Measurements from ENCODE around the gene DKKL1.

Gene DKKL1

DNA sequence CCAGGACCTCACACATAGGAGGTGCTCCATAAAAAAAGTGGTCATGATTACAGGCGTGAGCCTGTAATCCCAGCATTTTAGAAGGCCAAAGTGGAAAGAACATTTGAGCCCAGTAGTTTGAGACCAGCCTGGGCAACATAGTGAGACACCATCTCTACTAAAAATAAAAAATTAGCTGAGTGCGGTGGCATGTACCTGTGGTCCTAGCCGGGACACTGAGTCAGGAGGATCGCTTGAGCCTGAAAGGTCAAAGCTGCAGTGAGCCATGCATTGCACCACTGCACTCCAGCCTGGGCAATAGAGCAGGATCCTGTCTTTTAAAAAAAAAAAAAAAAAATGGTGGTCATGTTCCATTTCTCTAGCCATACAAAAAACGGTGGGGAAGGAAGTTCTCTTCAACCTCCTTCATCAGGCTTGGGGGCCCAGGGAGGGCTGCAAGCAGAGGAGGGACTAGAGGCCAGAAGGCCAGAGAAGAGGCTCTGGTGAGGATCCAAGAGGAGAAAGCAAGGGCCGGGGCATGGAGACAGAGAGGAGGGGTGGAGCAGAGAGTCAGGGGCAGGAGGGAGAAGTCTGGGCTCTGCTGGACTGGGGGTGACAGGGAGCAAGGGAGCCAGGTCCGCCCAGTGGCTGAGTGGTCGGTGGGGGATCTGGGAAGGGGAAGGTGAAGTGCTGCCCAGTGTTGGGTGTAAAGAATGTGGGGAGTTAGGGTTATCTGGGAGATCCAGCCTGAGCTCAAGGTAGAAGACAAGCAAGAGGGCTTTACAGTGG lies 33.2 kb downstream of the DKKL1 start:
- Histone ChIP-seq H2AFZ (ENCODE audit: low read depth, low read length) (no peak overlapping the region), H3K27ac (ENCODE audit: low read length) (no peak overlapping the region), H3K4me2 (ENCODE audit: low read length) (no peak overlapping the region), H3K4me1 (ENCODE audit: low read length) (peaks cover 2% of the 10 kb centered on the region; the same call in 1 of the 2 replicates), H3K9ac (ENCODE audit: low read length) (no peak overlapping the region), H3K4me3 (ENCODE audit: low read length) (no peak overlapping the region), H3K79me2 (ENCODE audit: low read length) (no peaks in the 10 kb centered on the region), H3K36me3 (replicated peaks; ENCODE audit: low read depth, low read length) (no peaks in the 10 kb centered on the region), H3K27me3 (ENCODE audit: low read depth, low read length) (no peaks in the 10 kb centered on the region), H4K20me1 (ENCODE audit: insufficient read depth, low read length) (no peaks in the 10 kb centered on the region), H3K9me3 (ENCODE audit: insufficient read depth, low read length) (no peaks in the 10 kb centered on the region)
- no peak for TF ChIP-seq EZH2phosphoT487 (IDR thresholded peaks at IDR 0.05; ENCODE audit: low read depth)
- TF ChIP-seq, protein P1, sequence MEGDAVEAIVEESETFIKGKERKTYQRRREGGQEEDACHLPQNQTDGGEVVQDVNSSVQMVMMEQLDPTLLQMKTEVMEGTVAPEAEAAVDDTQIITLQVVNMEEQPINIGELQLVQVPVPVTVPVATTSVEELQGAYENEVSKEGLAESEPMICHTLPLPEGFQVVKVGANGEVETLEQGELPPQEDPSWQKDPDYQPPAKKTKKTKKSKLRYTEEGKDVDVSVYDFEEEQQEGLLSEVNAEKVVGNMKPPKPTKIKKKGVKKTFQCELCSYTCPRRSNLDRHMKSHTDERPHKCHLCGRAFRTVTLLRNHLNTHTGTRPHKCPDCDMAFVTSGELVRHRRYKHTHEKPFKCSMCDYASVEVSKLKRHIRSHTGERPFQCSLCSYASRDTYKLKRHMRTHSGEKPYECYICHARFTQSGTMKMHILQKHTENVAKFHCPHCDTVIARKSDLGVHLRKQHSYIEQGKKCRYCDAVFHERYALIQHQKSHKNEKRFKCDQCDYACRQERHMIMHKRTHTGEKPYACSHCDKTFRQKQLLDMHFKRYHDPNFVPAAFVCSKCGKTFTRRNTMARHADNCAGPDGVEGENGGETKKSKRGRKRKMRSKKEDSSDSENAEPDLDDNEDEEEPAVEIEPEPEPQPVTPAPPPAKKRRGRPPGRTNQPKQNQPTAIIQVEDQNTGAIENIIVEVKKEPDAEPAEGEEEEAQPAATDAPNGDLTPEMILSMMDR (IDR thresholded peaks at IDR 0.05; ENCODE audit: low read depth, low read length), result no peak

DNA sequence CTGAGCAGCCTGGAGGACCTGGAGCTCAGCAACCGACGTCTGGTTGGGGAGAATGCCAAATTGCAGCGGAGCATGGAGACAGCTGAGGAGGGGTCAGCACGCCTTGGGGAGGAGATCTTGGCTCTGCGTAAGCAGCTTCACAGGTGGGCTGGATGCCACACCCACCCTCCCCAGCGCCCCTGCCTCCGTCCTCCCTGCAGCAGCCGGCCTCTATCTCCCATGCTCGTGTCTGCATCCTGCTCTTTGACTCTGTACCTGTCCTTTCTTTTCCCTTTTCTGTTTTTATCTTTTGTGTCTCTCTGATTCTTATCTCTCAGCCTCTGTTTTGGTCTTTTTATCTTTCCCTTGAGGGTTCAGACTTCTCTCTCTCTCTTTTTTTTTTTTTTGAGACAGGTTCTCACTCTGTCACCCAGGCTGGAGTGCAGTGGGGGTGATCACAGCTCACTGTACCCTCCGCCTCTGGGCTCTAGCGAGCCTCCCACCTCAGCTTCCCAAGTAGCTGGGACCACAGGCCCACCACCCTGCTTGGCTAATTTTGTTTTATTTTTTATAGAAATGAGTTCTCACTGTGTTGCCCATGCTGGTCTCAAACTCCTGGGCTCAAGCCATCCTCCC lies 34.4 kb downstream of the DKKL1 start:
- Histone ChIP-seq H3K4me3 (ENCODE audit: low read length) (no peak overlapping the region), H3K9ac (ENCODE audit: low read length) (no peak overlapping the region), H3K4me2 (ENCODE audit: low read length) (no peak overlapping the region), H2AFZ (ENCODE audit: low read depth, low read length) (no peak overlapping the region), H3K79me2 (ENCODE audit: low read length) (no peaks in the 10 kb centered on the region), H3K27me3 (ENCODE audit: low read depth, low read length) (no peaks in the 10 kb centered on the region), H3K9me3 (ENCODE audit: insufficient read depth, low read length) (no peaks in the 10 kb centered on the region), H4K20me1 (ENCODE audit: insufficient read depth, low read length) (no peaks in the 10 kb centered on the region), H3K36me3 (replicated peaks; ENCODE audit: low read depth, low read length) (no peaks in the 10 kb centered on the region), H3K4me1 (ENCODE audit: low read length) (no peaks in the 10 kb centered on the region), H3K27ac (ENCODE audit: low read length) (no peak overlapping the region)
- TF ChIP-seq EZH2phosphoT487 (IDR thresholded peaks at IDR 0.05; ENCODE audit: low read depth), result no peak
- TF ChIP-seq, protein P1 (IDR thresholded peaks at IDR 0.05; ENCODE audit: low read depth, low read length), result no peak

DNA sequence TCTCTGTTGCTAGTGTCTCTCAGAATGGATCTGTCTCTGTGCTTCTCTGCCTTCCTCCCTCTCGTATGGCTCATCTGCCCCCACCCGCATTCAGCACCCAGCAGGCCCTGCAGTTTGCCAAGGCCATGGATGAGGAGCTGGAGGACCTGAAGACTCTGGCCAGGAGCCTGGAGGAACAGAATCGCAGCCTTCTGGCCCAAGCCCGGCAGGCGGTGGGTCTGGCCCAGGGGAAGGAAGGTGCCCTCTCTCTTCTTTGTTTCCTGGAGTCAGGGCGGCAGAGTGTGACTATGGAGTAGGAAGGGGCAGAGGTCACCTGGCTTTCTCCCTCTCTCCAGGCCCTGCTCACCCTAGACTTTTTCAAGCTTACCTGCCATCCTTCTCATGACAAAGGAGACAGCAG lies 35.3 kb downstream of the DKKL1 start:
- Histone ChIP-seq H3K9me3 (ENCODE audit: insufficient read depth, low read length) (no peaks in the 10 kb centered on the region), H3K4me1 (ENCODE audit: low read length) (no peaks in the 10 kb centered on the region), H3K9ac (ENCODE audit: low read length) (no peak overlapping the region), H3K4me2 (ENCODE audit: low read length) (no peak overlapping the region), H3K36me3 (replicated peaks; ENCODE audit: low read depth, low read length) (no peaks in the 10 kb centered on the region), H3K79me2 (ENCODE audit: low read length) (no peaks in the 10 kb centered on the region), H4K20me1 (ENCODE audit: insufficient read depth, low read length) (no peaks in the 10 kb centered on the region), H2AFZ (ENCODE audit: low read depth, low read length) (no peak overlapping the region), H3K27ac (ENCODE audit: low read length) (no peak overlapping the region), H3K4me3 (ENCODE audit: low read length) (no peak overlapping the region), H3K27me3 (ENCODE audit: low read depth, low read length) (no peaks in the 10 kb centered on the region)
- no peak for TF ChIP-seq EZH2phosphoT487 (IDR thresholded peaks at IDR 0.05; ENCODE audit: low read depth)
- TF ChIP-seq, protein P1 (IDR thresholded peaks at IDR 0.05; ENCODE audit: low read depth, low read length), result no peak

DNA sequence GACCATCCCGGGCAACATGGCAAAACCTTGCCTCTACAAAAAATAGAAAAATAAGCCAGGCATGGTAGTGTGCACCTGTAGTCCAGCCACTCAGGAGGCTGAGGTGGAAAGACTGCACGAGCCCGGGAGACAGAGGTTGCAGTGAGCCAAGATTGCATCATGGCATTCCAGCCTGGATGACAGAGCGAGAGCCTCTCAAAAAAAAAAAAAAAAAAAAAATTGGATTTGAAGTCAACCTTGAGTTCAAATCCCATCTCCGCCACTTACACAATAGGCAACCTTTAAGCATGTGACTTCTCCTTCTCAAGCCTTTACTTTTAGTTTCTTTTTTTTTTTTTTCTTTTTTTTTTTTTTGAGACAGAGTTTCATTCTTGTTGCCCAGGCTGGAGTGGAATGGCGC lies 36.4 kb downstream of the DKKL1 start:
- Histone ChIP-seq H3K36me3 (replicated peaks; ENCODE audit: low read depth, low read length) (no peaks in the 10 kb centered on the region), H3K27ac (ENCODE audit: low read length) (no peak overlapping the region), H2AFZ (ENCODE audit: low read depth, low read length) (no peak overlapping the region), H4K20me1 (ENCODE audit: insufficient read depth, low read length) (no peaks in the 10 kb centered on the region), H3K9ac (ENCODE audit: low read length) (no peak overlapping the region), H3K4me1 (ENCODE audit: low read length) (no peaks in the 10 kb centered on the region), H3K27me3 (ENCODE audit: low read depth, low read length) (no peaks in the 10 kb centered on the region), H3K4me2 (ENCODE audit: low read length) (no peak overlapping the region), H3K9me3 (ENCODE audit: insufficient read depth, low read length) (no peaks in the 10 kb centered on the region), H3K4me3 (ENCODE audit: low read length) (no peak overlapping the region), H3K79me2 (ENCODE audit: low read length) (no peaks in the 10 kb centered on the region)
- no peak for TF ChIP-seq EZH2phosphoT487 (IDR thresholded peaks at IDR 0.05; ENCODE audit: low read depth)
- TF ChIP-seq, protein P1 (IDR thresholded peaks at IDR 0.05; ENCODE audit: low read depth, low read length), result no peak

Data from OCI-LY3 (cell line).